ENCODE data around the gene RHEB. TPM values are rescaled to one million over a fixed set of nuclear protein-coding genes. Genes with fewer than 3 reads are reported as not detected.

The RHEB gene
- total RNA-seq, 1 experiment from 2014 or later: 87.0 TPM

GRCh38 chr7:151416941-151417315, 102.8 kb downstream of the RHEB start:
- Histone ChIP-seq H3K4me3 (ENCODE audit: low read length) (no peak overlapping the region), H3K36me3 (ENCODE audit: low read depth, low read length) (no peaks in the 10 kb centered on the region), H3K9me2 (replicated peaks; ENCODE audit: low read length) (no peaks in the 10 kb centered on the region), H3K4me2 (ENCODE audit: low read length) (no peak overlapping the region), H3K4me1 (ENCODE audit: insufficient read depth, low read length) (no peaks in the 10 kb centered on the region), H3K27ac (ENCODE audit: low read length) (no peak overlapping the region), H3K79me2 (ENCODE audit: low read length) (no peaks in the 10 kb centered on the region), H2AFZ (ENCODE audit: low read length) (no peak overlapping the region), H3K27me3 (ENCODE audit: low read length) (peaks cover 17% of the 10 kb centered on the region), H3F3A (ENCODE audit: low read length, unreplicated experiment) (no peaks in the 10 kb centered on the region), H3K9me3 (ENCODE audit: low read length) (0 out of 2 replicates have a peak, but pooled peaks cover 5% of the 10 kb centered on the region), H4K20me1 (ENCODE audit: low read length) (no peaks in the 10 kb centered on the region), H3K9ac (ENCODE audit: low read length) (no peak overlapping the region)
- ChIA-PET CTCF (no interaction called here), POLR2A (ENCODE audit: unreplicated experiment) (no interaction called here)
- no peak for TF ChIP-seq EZH2phosphoT487 (IDR thresholded peaks at IDR 0.05; ENCODE audit: borderline replicate concordance, low read length)
- TF ChIP-seq CTCF (conservative IDR thresholded peaks at IDR 0.05; ENCODE audit: low read depth, low read length): no peak
- TF ChIP-seq EZH2 (IDR thresholded peaks at IDR 0.05; ENCODE audit: low read length, unreplicated experiment): no peak
- BruUV-seq (replicated peaks): no TSS peak
- ATAC-seq (no peak), DNase-seq (no peak)
- intact Hi-C loops (cut with micrococcal nuclease): no loop called here

- TF ChIP-seq EZH2phosphoT487 (IDR thresholded peaks at IDR 0.05; ENCODE audit: borderline replicate concordance, low read length) (no peak), EZH2 (IDR thresholded peaks at IDR 0.05; ENCODE audit: low read length, unreplicated experiment) (no peak), CTCF (conservative IDR thresholded peaks at IDR 0.05; ENCODE audit: low read depth, low read length) (no peak)
- H3K79me2 ChIP-seq (ENCODE audit: low read length): no peaks in the 10 kb centered on the region
- H3K4me1 ChIP-seq (ENCODE audit: insufficient read depth, low read length): no peaks in the 10 kb centered on the region
- H3K9me2 ChIP-seq (replicated peaks; ENCODE audit: low read length): no peaks in the 10 kb centered on the region
- H3K9me3 ChIP-seq (ENCODE audit: low read length): 0 out of 2 replicates have a peak, but pooled peaks cover 5% of the 10 kb centered on the region
- DNase-seq (no peak), ATAC-seq (no peak)
- H3K9ac ChIP-seq (ENCODE audit: low read length): no peak overlapping the region
- H3F3A ChIP-seq (ENCODE audit: low read length, unreplicated experiment): no peaks in the 10 kb centered on the region
- H3K27me3 ChIP-seq (ENCODE audit: low read length): peaks cover 19% of the 10 kb centered on the region
- intact Hi-C loops (cut with micrococcal nuclease): no loop called here
- H3K27ac ChIP-seq (ENCODE audit: low read length): no peak overlapping the region
- H3K4me2 ChIP-seq (ENCODE audit: low read length): no peak overlapping the region
- H3K36me3 ChIP-seq (ENCODE audit: low read depth, low read length): no peaks in the 10 kb centered on the region
- POLR2A ChIA-PET (ENCODE audit: unreplicated experiment): no interaction called here
- no peaks in the 10 kb centered on the region for H4K20me1 ChIP-seq (ENCODE audit: low read length)
- CTCF ChIA-PET: no interaction called here
- H2AFZ ChIP-seq (ENCODE audit: low read length): no peak overlapping the region
- BruUV-seq (replicated peaks): no TSS peak
- H3K4me3 ChIP-seq (ENCODE audit: low read length): no peak overlapping the region
Measured at GRCh38 chr7:151416112-151416940, 103.4 kb downstream of the RHEB start.

Small RNA genes lying within 50 kb of the gene (microRNA-seq; reads per million reads assigned to microRNA genes)
- not detected for gene MIR3907 (ENCODE audit: unreplicated experiment)

Other genes with a start within 250 kb of the RHEB start
- 40.1 and 47.0 TPM in 2 replicates for gene NUB1, start 178.1 kb downstream of the RHEB start, total RNA-seq (2014; rRNA removed)
- not detected in 2 replicates for gene WDR86, start 109.9 kb downstream of the RHEB start, total RNA-seq (2014; rRNA removed)
- 0.11 TPM in 1 of 2 replicates, not detected in the other for gene CRYGN, start 79.8 kb downstream of the RHEB start, total RNA-seq (2014; rRNA removed)

Data from PC-3 (cell line).